ENCODE results near the gene GXYLT2. TPM values are rescaled to one million over a fixed set of nuclear protein-coding genes. Genes with fewer than 3 reads are reported as not detected.
A peak's percentile ranks its signal among the peaks of the same experiment; 100 is the strongest.

GXYLT2 gene
- total and polyA plus RNA-seq, 2 of the 13 experiments (the other 11 are each of a cell fraction or from before 2014, with no cell fraction given) = 4.3 to 6.9 TPM

DNA sequence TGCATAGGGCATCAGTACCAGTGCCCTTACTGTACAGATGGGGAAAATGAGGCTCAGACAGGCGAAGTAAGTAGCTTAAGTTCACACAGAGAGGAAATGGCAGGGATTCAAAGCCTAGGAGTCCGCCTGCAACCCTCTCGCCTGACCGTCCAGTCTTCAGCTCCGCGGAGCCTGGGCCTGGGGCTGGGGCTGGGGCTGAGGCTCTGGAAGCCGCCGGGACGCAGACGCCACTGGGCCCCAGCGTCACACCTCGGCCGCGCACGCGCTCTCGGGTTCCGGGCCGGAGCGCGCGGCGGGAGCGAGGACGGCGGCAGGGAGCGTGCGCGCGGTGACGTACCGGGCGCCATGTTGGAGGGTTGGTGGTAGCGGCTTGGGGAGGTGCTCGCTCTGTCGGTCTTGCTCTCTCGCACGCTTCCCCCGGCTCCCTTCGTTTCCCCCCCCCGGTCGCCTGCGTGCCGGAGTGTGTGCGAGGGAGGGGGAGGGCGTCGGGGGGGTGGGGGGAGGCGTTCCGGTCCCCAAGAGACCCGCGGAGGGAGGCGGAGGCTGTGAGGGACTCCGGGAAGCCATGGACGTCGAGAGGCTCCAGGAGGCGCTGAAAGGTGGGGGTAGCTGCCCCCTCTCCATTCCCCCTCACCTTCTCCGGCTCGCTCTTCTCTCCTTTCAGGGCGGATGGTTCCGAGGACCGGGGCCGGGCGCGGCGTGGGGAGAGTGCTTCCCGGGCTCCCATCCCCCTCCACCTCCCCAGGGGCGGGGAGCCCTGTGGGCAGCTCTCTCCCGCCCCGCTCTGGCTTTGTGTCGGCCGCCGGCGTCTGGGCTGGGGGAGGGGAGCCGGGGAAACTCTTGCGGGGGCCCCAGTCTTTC lies 108.9 kb downstream of the GXYLT2 start, which contains the start of gene PPP4R2 (continued):
- TF ChIP-seq, protein P1, sequence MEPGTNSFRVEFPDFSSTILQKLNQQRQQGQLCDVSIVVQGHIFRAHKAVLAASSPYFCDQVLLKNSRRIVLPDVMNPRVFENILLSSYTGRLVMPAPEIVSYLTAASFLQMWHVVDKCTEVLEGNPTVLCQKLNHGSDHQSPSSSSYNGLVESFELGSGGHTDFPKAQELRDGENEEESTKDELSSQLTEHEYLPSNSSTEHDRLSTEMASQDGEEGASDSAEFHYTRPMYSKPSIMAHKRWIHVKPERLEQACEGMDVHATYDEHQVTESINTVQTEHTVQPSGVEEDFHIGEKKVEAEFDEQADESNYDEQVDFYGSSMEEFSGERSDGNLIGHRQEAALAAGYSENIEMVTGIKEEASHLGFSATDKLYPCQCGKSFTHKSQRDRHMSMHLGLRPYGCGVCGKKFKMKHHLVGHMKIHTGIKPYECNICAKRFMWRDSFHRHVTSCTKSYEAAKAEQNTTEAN (CRISPR knock-in tag; conservative IDR thresholded peaks at IDR 0.05) = 0 out of 2 replicates have a peak, but pooled peaks have one; percentile 32
- TF ChIP-seq, protein P2, sequence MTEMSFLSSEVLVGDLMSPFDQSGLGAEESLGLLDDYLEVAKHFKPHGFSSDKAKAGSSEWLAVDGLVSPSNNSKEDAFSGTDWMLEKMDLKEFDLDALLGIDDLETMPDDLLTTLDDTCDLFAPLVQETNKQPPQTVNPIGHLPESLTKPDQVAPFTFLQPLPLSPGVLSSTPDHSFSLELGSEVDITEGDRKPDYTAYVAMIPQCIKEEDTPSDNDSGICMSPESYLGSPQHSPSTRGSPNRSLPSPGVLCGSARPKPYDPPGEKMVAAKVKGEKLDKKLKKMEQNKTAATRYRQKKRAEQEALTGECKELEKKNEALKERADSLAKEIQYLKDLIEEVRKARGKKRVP (CRISPR knock-in tag; IDR thresholded peaks at IDR 0.05) = peak in 1 of 2 experiments; percentile 27; a peak in 1 of 4 replicates
- no peak for TF ChIP-seq GFI1 (CRISPR knock-in tag; IDR thresholded peaks at IDR 0.05; ENCODE audit: borderline replicate concordance)
- no peak for TF ChIP-seq ZNF3 (CRISPR knock-in tag; IDR thresholded peaks at IDR 0.05)
- no peak for TF ChIP-seq MZF1 (CRISPR knock-in tag; IDR thresholded peaks at IDR 0.05; ENCODE audit: borderline replicate concordance)
- TF ChIP-seq, protein P3, sequence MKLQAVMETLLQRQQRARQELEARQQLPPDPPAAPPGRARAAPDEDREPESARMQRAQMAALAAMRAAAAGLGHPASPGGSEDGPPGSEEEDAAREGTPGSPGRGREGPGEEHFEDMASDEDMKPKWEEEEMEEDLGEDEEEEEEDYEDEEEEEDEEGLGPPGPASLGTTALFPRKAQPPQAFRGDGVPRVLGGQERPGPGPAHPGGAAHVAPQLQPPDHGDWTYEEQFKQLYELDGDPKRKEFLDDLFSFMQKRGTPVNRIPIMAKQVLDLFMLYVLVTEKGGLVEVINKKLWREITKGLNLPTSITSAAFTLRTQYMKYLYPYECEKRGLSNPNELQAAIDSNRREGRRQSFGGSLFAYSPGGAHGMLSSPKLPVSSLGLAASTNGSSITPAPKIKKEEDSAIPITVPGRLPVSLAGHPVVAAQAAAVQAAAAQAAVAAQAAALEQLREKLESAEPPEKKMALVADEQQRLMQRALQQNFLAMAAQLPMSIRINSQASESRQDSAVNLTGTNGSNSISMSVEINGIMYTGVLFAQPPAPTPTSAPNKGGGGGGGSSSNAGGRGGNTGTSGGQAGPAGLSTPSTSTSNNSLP (IDR thresholded peaks at IDR 0.05; ENCODE audit: low read depth, low read length) = no peak
- peak; percentile 89 for TF ChIP-seq ZNF616 (CRISPR knock-in tag; IDR thresholded peaks at IDR 0.05; ENCODE audit: low read depth)
- TF ChIP-seq, protein P4, sequence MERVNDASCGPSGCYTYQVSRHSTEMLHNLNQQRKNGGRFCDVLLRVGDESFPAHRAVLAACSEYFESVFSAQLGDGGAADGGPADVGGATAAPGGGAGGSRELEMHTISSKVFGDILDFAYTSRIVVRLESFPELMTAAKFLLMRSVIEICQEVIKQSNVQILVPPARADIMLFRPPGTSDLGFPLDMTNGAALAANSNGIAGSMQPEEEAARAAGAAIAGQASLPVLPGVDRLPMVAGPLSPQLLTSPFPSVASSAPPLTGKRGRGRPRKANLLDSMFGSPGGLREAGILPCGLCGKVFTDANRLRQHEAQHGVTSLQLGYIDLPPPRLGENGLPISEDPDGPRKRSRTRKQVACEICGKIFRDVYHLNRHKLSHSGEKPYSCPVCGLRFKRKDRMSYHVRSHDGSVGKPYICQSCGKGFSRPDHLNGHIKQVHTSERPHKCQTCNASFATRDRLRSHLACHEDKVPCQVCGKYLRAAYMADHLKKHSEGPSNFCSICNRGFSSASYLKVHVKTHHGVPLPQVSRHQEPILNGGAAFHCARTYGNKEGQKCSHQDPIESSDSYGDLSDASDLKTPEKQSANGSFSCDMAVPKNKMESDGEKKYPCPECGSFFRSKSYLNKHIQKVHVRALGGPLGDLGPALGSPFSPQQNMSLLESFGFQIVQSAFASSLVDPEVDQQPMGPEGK (CRISPR knock-in tag; IDR thresholded peaks at IDR 0.05) = peak; percentile 67
- TF ChIP-seq GZF1 (CRISPR knock-in tag; IDR thresholded peaks at IDR 0.05) = no peak
- TF ChIP-seq SMAD9 (CRISPR knock-in tag; IDR thresholded peaks at IDR 0.05) = no peak
- TF ChIP-seq ZKSCAN5 (CRISPR knock-in tag; IDR thresholded peaks at IDR 0.05) = no peak
- 0 out of 2 replicates have a peak, but pooled peaks have one; percentile 56 for TF ChIP-seq ISX (CRISPR knock-in tag; conservative IDR thresholded peaks at IDR 0.05)
- peak; percentile 30; the same call in 1 of the 2 replicates for TF ChIP-seq GATAD1 (CRISPR knock-in tag; IDR thresholded peaks at IDR 0.05)
- peak; percentile 63; the same call in 1 of the 2 replicates for TF ChIP-seq EEA1 (CRISPR knock-in tag; IDR thresholded peaks at IDR 0.05; ENCODE audit: borderline replicate concordance)
- 0 out of 2 replicates have a peak, but pooled peaks have one; percentile 23 for TF ChIP-seq NFYC (CRISPR knock-in tag; IDR thresholded peaks at IDR 0.05)
- TF ChIP-seq, protein P5, sequence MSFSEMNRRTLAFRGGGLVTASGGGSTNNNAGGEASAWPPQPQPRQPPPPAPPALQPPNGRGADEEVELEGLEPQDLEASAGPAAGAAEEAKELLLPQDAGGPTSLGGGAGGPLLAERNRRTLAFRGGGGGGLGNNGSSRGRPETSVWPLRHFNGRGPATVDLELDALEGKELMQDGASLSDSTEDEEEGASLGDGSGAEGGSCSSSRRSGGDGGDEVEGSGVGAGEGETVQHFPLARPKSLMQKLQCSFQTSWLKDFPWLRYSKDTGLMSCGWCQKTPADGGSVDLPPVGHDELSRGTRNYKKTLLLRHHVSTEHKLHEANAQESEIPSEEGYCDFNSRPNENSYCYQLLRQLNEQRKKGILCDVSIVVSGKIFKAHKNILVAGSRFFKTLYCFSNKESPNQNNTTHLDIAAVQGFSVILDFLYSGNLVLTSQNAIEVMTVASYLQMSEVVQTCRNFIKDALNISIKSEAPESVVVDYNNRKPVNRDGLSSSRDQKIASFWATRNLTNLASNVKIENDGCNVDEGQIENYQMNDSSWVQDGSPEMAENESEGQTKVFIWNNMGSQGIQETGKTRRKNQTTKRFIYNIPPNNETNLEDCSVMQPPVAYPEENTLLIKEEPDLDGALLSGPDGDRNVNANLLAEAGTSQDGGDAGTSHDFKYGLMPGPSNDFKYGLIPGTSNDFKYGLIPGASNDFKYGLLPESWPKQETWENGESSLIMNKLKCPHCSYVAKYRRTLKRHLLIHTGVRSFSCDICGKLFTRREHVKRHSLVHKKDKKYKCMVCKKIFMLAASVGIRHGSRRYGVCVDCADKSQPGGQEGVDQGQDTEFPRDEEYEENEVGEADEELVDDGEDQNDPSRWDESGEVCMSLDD (CRISPR knock-in tag; IDR thresholded peaks at IDR 0.05; ENCODE audit: borderline replicate concordance) = no peak
- TF ChIP-seq, protein P6, sequence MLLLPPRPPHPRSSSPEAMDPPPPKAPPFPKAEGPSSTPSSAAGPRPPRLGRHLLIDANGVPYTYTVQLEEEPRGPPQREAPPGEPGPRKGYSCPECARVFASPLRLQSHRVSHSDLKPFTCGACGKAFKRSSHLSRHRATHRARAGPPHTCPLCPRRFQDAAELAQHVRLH (CRISPR knock-in tag; IDR thresholded peaks at IDR 0.05; ENCODE audit: borderline replicate concordance, low read depth) = peak; percentile 68; the same call in 1 of the 2 replicates
- no peak for TF ChIP-seq ZNF326 (CRISPR knock-in tag; IDR thresholded peaks at IDR 0.05; ENCODE audit: borderline replicate concordance)

All from HepG2 (cell line).